Neural cell (in vitro differentiated cells): ENCODE data around the gene MARVELD1.

Source experiments
- CTCF ChIP-seq: fragments of 450-650 bp; IDR thresholded peaks from 2 replicates; pipeline ENCODE4 v1.5.1; 2014; ENCODE audit warnings: antibody characterized with exemption, mild to moderate bottlenecking, moderate library complexity; ENCODE audit not compliant: poor library complexity, severe bottlenecking
- EP300 ChIP-seq: fragments of 450-650 bp; conservative IDR thresholded peaks from 2 replicates; pipeline ENCODE4 v1.6.1; 2014; ENCODE audit warnings: antibody characterized with exemption, mild to moderate bottlenecking, moderate library complexity; ENCODE audit not compliant: poor library complexity, severe bottlenecking
- EZH2 ChIP-seq: fragments of 200-600, 300-800 bp; shearing (Covaris generic), sonication (generic); IDR thresholded peaks from 2 replicates; pipeline ENCODE4 v1.6.1; 2014; ENCODE audit warnings: antibody characterized with exemption, low read length, borderline replicate concordance, mild to moderate bottlenecking; ENCODE audit not compliant: insufficient read depth, poor library complexity, severe bottlenecking
- POLR2AphosphoS5 ChIP-seq: IDR thresholded peaks from 2 replicates; pipeline ENCODE4 v1.6.1; 2012
- RAD21 ChIP-seq: fragments of 450-650 bp; conservative IDR thresholded peaks from 2 replicates; pipeline ENCODE4 v1.6.1; 2014; ENCODE audit warnings: antibody characterized with exemption, mild to moderate bottlenecking, moderate library complexity
- REST ChIP-seq: IDR thresholded peaks from 2 replicates; pipeline ENCODE4 v1.6.1; 2012; ENCODE audit warnings: borderline replicate concordance

GRCh38 chr10:97676770-97677581 lies 36.6 kb upstream of the MARVELD1 start:
- TF ChIP-seq CTCF, result peak; percentile 76
- no peak for TF ChIP-seq POLR2AphosphoS5
- no peak for TF ChIP-seq REST
- TF ChIP-seq EP300, result no peak
- TF ChIP-seq RAD21, result peak; percentile 78
- TF ChIP-seq EZH2, result no peak
